ENCODE results near the gene ST3GAL5. TPM values are rescaled to one million over a fixed set of nuclear protein-coding genes. Genes with fewer than 3 reads are reported as not detected.

Gene ST3GAL5
- total RNA-seq, 2 experiments from 2014 or later: 7.4 to 11.3 TPM

GRCh38 chr2:85913884-85914881 lies 25.4 kb upstream of the ST3GAL5 start:
- no peak overlapping the region for H3K4me2 ChIP-seq (ENCODE audit: low read length)
- CTCF ChIA-PET (ENCODE audit: unreplicated experiment): no interaction called here
- BruUV-seq (replicated peaks): no TSS peak
- H3K4me1 ChIP-seq (ENCODE audit: insufficient read depth, low read length, poor library complexity, severe bottlenecking): no peaks in the 10 kb centered on the region
- POLR2A ChIA-PET: interaction anchor here (0.6 kb wide), 1 partner anchor 13 kb away, joined by 3 read pairs; no protein-coding TSS in a partner anchor
- H3K4me3 ChIP-seq (ENCODE audit: low read depth, low read length, poor library complexity, severe bottlenecking): no peak overlapping the region
- H4K20me1 ChIP-seq (ENCODE audit: insufficient read depth, low read length): no peaks in the 10 kb centered on the region
- H3K9me3 ChIP-seq (ENCODE audit: low read length): no peaks in the 10 kb centered on the region
- H2AFZ ChIP-seq (ENCODE audit: low read length): no peak overlapping the region
- H3K36me3 ChIP-seq (ENCODE audit: insufficient read depth, low read length): no peaks in the 10 kb centered on the region
- TF ChIP-seq EZH2phosphoT487 (IDR thresholded peaks at IDR 0.05; ENCODE audit: borderline replicate concordance, low read depth, low read length): no peak
- no peak for DNase-seq (ENCODE audit: low spot score)
- H3K27ac ChIP-seq (ENCODE audit: low read depth, low read length, poor library complexity, severe bottlenecking): no peak overlapping the region
- H3K79me2 ChIP-seq (ENCODE audit: insufficient read depth, low read depth, low read length): no peaks in the 10 kb centered on the region
- intact Hi-C loops (cut with micrococcal nuclease; ENCODE audit: unreplicated experiment): no loop called here
- no peaks in the 10 kb centered on the region for H3K9me2 ChIP-seq (ENCODE audit: insufficient read depth, low read length)

DNA sequence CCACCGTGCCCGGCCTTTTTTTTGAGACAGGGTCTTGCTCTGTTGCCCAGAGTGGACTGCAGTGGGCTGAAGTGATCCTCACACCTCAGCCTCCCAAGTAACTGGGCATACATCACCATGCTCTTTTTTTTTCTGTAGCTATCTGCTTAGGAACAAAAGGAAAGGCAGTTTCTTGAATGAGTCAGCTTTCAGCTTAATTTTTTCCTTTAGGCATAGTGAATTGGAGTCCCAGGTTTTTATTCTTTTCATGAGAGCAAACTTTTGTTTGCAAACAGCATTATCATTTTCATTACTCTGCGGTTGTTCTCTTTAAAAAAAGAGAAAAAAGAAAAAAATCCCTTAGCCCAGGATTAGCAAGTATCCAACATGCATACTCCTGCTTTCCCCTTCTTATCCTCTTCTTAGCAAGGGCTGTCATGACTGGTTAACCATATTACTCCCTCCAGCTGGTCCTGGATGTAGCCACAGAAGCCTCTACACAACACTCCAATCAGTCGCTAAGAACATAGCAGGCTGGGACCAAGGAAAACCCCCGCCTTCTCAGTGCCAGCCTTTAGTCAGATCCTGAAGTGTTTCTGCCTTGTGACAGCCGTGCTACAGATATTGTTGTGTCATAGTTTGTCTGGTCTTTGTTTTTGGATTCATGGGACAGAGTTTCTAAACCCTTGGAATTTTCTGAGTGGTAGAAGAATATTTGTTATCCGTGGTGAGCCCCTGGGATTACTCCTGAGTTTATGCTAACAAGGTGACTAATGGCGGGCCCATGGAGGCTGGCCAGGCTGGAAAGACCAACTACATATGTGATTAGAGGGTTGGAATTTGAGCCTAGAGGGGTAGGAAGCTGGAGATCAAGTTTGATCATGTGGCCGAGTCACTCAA lies 23.3 kb upstream of the ST3GAL5 start:
- Histone ChIP-seq H3K4me3 (ENCODE audit: low read depth, low read length, poor library complexity, severe bottlenecking) (no peak overlapping the region), H3K36me3 (ENCODE audit: insufficient read depth, low read length) (no peaks in the 10 kb centered on the region), H4K20me1 (ENCODE audit: insufficient read depth, low read length) (no peaks in the 10 kb centered on the region), H3K9me3 (ENCODE audit: low read length) (no peaks in the 10 kb centered on the region), H3K9me2 (ENCODE audit: insufficient read depth, low read length) (no peaks in the 10 kb centered on the region), H3K79me2 (ENCODE audit: insufficient read depth, low read depth, low read length) (no peaks in the 10 kb centered on the region), H2AFZ (ENCODE audit: low read length) (no peak overlapping the region), H3K27ac (ENCODE audit: low read depth, low read length, poor library complexity, severe bottlenecking) (no peak overlapping the region), H3K4me2 (ENCODE audit: low read length) (no peak overlapping the region), H3K4me1 (ENCODE audit: insufficient read depth, low read length, poor library complexity, severe bottlenecking) (no peaks in the 10 kb centered on the region)
- POLR2A ChIA-PET: interaction anchor here (0.9 kb wide), 1 partner anchor 163 kb away, joined by 3 read pairs; no protein-coding TSS in a partner anchor
- no peak for DNase-seq (ENCODE audit: low spot score)
- intact Hi-C loops (cut with micrococcal nuclease; ENCODE audit: unreplicated experiment): no loop called here
- no TSS peak for BruUV-seq (replicated peaks)
- TF ChIP-seq, protein P1, sequence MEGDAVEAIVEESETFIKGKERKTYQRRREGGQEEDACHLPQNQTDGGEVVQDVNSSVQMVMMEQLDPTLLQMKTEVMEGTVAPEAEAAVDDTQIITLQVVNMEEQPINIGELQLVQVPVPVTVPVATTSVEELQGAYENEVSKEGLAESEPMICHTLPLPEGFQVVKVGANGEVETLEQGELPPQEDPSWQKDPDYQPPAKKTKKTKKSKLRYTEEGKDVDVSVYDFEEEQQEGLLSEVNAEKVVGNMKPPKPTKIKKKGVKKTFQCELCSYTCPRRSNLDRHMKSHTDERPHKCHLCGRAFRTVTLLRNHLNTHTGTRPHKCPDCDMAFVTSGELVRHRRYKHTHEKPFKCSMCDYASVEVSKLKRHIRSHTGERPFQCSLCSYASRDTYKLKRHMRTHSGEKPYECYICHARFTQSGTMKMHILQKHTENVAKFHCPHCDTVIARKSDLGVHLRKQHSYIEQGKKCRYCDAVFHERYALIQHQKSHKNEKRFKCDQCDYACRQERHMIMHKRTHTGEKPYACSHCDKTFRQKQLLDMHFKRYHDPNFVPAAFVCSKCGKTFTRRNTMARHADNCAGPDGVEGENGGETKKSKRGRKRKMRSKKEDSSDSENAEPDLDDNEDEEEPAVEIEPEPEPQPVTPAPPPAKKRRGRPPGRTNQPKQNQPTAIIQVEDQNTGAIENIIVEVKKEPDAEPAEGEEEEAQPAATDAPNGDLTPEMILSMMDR (conservative IDR thresholded peaks at IDR 0.05; ENCODE audit: low read length): no peak
- TF ChIP-seq EZH2phosphoT487 (IDR thresholded peaks at IDR 0.05; ENCODE audit: borderline replicate concordance, low read depth, low read length): no peak
- CTCF ChIA-PET (ENCODE audit: unreplicated experiment): no interaction called here

GRCh38 chr2:85911097-85911496 lies 22.3 kb upstream of the ST3GAL5 start:
- no TSS peak for BruUV-seq (replicated peaks)
- no peak for DNase-seq (ENCODE audit: low spot score)
- CTCF ChIA-PET (ENCODE audit: unreplicated experiment): no interaction called here

More at GRCh38 chr2:85911097-85911496, 22.3 kb upstream of the ST3GAL5 start:
- no peak for TF ChIP-seq EZH2phosphoT487 (IDR thresholded peaks at IDR 0.05; ENCODE audit: borderline replicate concordance, low read depth, low read length)
- TF ChIP-seq, protein P1 (conservative IDR thresholded peaks at IDR 0.05; ENCODE audit: low read length): no peak
- Histone ChIP-seq H4K20me1 (ENCODE audit: insufficient read depth, low read length) (no peaks in the 10 kb centered on the region), H3K36me3 (ENCODE audit: insufficient read depth, low read length) (no peaks in the 10 kb centered on the region), H3K9me2 (ENCODE audit: insufficient read depth, low read length) (no peaks in the 10 kb centered on the region), H3K79me2 (ENCODE audit: insufficient read depth, low read depth, low read length) (no peaks in the 10 kb centered on the region), H3K4me3 (ENCODE audit: low read depth, low read length, poor library complexity, severe bottlenecking) (no peak overlapping the region), H3K27ac (ENCODE audit: low read depth, low read length, poor library complexity, severe bottlenecking) (no peak overlapping the region), H3K4me1 (ENCODE audit: insufficient read depth, low read length, poor library complexity, severe bottlenecking) (no peaks in the 10 kb centered on the region), H2AFZ (ENCODE audit: low read length) (no peak overlapping the region), H3K9me3 (ENCODE audit: low read length) (no peaks in the 10 kb centered on the region), H3K4me2 (ENCODE audit: low read length) (no peak overlapping the region)
- POLR2A ChIA-PET: interaction anchor here (0.9 kb wide), 1 partner anchor 162 kb away, joined by 3 read pairs; no protein-coding TSS in a partner anchor
- intact Hi-C loops (cut with micrococcal nuclease; ENCODE audit: unreplicated experiment): no loop called here

Measured in OCI-LY7 (cell line).